Colonic mucosa (tissue), 4 donors: ENCODE results near the gene CMC2. TPM values are rescaled to one million over a fixed set of nuclear protein-coding genes. Genes with fewer than 3 reads are reported as not detected.

Experiments used
- DNase-seq: peaks from one replicate; pipeline ENCODE4 v3.0.0-alpha.2; 2020
- H3K27ac ChIP-seq: fragments of 200-600 bp; one replicate; pipeline ENCODE4 v1.8.0; 2021
- H3K27me3 ChIP-seq: fragments of 200-600 bp; one replicate; pipeline ENCODE4 v1.8.0; 2021
- H3K36me3 ChIP-seq: fragments of 200-600 bp; one replicate; pipeline ENCODE4 v1.8.0; 2021
- H3K4me1 ChIP-seq: fragments of 200-600 bp; one replicate; pipeline ENCODE4 v1.8.0; 2021; ENCODE audit warnings: mild to moderate bottlenecking
- H3K4me3 ChIP-seq: fragments of 200-600 bp; one replicate; pipeline ENCODE4 v1.8.0; 2021
- H3K9ac ChIP-seq, 2 donors: one replicate each; pipeline ENCODE4 v1.7.0; 2013; ENCODE audit warnings: control low read depth in 2 of 2, low read depth in 2 of 2, low read length in 2 of 2
- H3K9me3 ChIP-seq: fragments of 200-600 bp; one replicate; pipeline ENCODE4 v1.8.0; 2021
- intact Hi-C: fragments of 100-400 bp; cut with DNase I; formaldehyde crosslinking; loops from one replicate; pipeline ENCODE4 v1.14.1; 2022
- total RNA-seq, 2 donors: library from RNA; stranded (reverse); fragmentation: NEBNext Ultra II Directional in 1 of 2; extraction: Animal tissue kit (Norgen Biotek cat#: 25700) in 1 of 2; gene quantifications; one replicate each; pipeline ENCODE4 v1.2.1, GENCODE V29; 2021
- TF ChIP-seq, protein P1 (sequence below): fragments of 200-600 bp; IDR thresholded peaks from one replicate; pipeline ENCODE4 v1.8.0; 2022; ENCODE audit warnings: antibody characterized with exemption, mild to moderate bottlenecking
- donor health status: healthy.
- donor health status: DM: no; HTN: no; CAD: no.
- donor health status: DM: no; HTN: no; CAD: no.

CMC2 gene
- total RNA-seq, 2 donors from 2014 or later: 59.4 to 81.6 TPM

DNA sequence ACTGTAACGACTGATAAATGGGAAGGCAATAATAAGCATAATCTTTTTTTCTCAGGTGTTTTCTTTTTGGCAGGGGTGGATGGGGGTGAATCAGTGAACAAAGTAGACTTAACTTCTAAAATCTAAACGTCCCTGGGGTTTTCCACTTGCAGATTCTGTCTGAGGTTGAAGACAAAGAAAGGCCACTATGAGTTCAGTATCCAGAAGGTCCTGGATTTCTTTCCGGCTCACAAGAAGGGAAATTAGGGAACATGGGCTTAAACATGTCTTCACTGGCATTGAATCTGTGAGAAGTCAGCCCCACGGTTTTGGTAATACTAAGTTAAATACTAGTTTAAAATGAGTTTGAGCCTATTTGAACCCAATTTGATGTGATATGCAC lies 67.8 kb downstream of the CMC2 start:
- DNase-seq: no peak
- Histone ChIP-seq H3K27ac (no peak overlapping the region), H3K9ac (no peak overlapping the region)

DNA sequence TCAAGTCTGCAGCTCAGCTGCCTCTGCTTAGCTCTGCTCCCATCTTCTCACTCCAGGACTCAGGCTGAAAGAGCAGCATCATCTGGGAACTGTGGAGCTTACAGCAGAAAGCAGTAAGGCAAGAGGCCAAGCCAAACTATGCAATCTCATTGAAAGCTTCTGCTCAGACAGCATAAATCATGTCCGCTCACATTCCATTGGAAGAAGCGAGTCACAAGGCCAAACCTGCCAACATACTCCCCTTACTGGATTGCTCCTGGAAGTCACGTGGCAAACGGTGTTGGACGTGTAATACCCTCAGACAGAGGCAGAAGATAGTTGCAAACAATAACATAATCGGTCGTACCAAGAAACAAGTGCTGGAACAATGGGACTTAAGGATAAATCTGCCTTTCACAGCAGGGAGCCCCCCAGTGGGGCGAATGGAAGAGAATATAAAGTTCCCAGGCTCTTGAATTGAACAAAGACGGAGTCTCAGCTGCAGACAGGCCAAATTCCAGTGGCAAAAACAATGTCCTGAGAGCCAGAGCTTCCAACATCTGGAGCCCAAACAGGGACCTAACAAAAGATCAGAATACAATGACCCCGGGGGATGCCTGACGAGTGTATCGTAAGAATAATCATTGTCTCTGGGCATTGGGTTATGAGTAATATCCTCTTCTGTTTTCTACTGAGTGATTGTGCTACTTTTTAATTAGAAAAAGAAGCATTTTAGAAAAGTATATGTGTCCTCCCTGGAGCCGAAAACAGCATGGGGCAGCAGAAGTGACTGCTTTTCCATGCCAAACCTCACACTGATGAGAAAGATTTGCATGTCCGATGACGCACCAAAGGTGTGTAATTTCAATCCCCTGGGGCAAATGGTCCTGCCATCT lies 68.4 kb downstream of the CMC2 start:
- TF ChIP-seq, protein P1, sequence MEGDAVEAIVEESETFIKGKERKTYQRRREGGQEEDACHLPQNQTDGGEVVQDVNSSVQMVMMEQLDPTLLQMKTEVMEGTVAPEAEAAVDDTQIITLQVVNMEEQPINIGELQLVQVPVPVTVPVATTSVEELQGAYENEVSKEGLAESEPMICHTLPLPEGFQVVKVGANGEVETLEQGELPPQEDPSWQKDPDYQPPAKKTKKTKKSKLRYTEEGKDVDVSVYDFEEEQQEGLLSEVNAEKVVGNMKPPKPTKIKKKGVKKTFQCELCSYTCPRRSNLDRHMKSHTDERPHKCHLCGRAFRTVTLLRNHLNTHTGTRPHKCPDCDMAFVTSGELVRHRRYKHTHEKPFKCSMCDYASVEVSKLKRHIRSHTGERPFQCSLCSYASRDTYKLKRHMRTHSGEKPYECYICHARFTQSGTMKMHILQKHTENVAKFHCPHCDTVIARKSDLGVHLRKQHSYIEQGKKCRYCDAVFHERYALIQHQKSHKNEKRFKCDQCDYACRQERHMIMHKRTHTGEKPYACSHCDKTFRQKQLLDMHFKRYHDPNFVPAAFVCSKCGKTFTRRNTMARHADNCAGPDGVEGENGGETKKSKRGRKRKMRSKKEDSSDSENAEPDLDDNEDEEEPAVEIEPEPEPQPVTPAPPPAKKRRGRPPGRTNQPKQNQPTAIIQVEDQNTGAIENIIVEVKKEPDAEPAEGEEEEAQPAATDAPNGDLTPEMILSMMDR: no peak
- Histone ChIP-seq H3K27me3 (no peaks in the 10 kb centered on the region), H3K9ac (no peak overlapping the region), H3K27ac (no peak overlapping the region), H3K4me1 (no peaks in the 10 kb centered on the region), H3K36me3 (no peaks in the 10 kb centered on the region), H3K4me3 (no peak overlapping the region), H3K9me3 (no peaks in the 10 kb centered on the region)
- no peak for DNase-seq
- intact Hi-C loops: no loop called here

More for the DNA sequence above, 67.8 kb downstream of the CMC2 start:
- H3K9me3 ChIP-seq: no peaks in the 10 kb centered on the region
- H3K27me3 ChIP-seq: no peaks in the 10 kb centered on the region
- H3K4me1 ChIP-seq: no peaks in the 10 kb centered on the region
- TF ChIP-seq, protein P1: no peak
- intact Hi-C loops: no loop called here
- H3K36me3 ChIP-seq: no peaks in the 10 kb centered on the region
- H3K4me3 ChIP-seq: no peak overlapping the region

GRCh38 chr16:80936410-80936809 lies 70.3 kb downstream of the CMC2 start:
- Histone ChIP-seq H3K27ac (no peak overlapping the region), H3K36me3 (no peaks in the 10 kb centered on the region), H3K9me3 (no peaks in the 10 kb centered on the region), H3K4me1 (no peaks in the 10 kb centered on the region), H3K4me3 (no peak overlapping the region), H3K9ac (no peak overlapping the region), H3K27me3 (no peaks in the 10 kb centered on the region)
- intact Hi-C loops: no loop called here
- no peak for DNase-seq
- TF ChIP-seq, protein P1: no peak

GRCh38 chr16:80935691-80936090 lies 71.0 kb downstream of the CMC2 start:
- TF ChIP-seq, protein P1: no peak
- no peak overlapping the region for H3K9ac ChIP-seq
- H3K27me3 ChIP-seq: no peaks in the 10 kb centered on the region
- intact Hi-C loops: no loop called here
- H3K4me3 ChIP-seq: no peak overlapping the region
- H3K27ac ChIP-seq: no peak overlapping the region
- no peaks in the 10 kb centered on the region for H3K36me3 ChIP-seq
- no peak for DNase-seq
- H3K4me1 ChIP-seq: no peaks in the 10 kb centered on the region
- no peaks in the 10 kb centered on the region for H3K9me3 ChIP-seq

- peak; percentile 44 for DNase-seq
Observed at GRCh38 chr16:80932708-80933095, 74.0 kb downstream of the CMC2 start.

More at GRCh38 chr16:80932708-80933095, 74.0 kb downstream of the CMC2 start:
- Histone ChIP-seq H3K4me3 (peak overlapping the region; percentile 45), H3K4me1 (no peaks in the 10 kb centered on the region), H3K27ac (peak overlapping the region; percentile 36), H3K9me3 (no peaks in the 10 kb centered on the region), H3K9ac (peak overlapping the region; percentile 19 to 58), H3K27me3 (no peaks in the 10 kb centered on the region), H3K36me3 (no peaks in the 10 kb centered on the region)
- TF ChIP-seq, protein P1: no peak
- intact Hi-C loops: no loop called here
